IPS-18a (cell line): Measurements from ENCODE around the gene BPIFB1.

Experiments used
- H3K27ac ChIP-seq: one replicate; pipeline ENCODE4 v1.5.1; 2013; ENCODE audit warnings: low read length
- H3K27me3 ChIP-seq: one replicate; pipeline ENCODE4 v1.6.1; 2013; ENCODE audit warnings: mild to moderate bottlenecking, low read length; ENCODE audit not compliant: control insufficient read depth, insufficient read depth
- H3K36me3 ChIP-seq: one replicate; pipeline ENCODE4 v1.6.1; 2013; ENCODE audit warnings: low read depth, low read length; ENCODE audit not compliant: control insufficient read depth
- H3K4me1 ChIP-seq: one replicate; pipeline ENCODE4 v1.6.1; 2013; ENCODE audit warnings: low read depth, low read length; ENCODE audit not compliant: control insufficient read depth
- H3K4me3 ChIP-seq: one replicate; pipeline ENCODE4 v1.5.1; 2013; ENCODE audit warnings: low read length
- H3K9ac ChIP-seq: one replicate; pipeline ENCODE4 v1.6.1; 2013; ENCODE audit warnings: mild to moderate bottlenecking, low read length, moderate library complexity
- H3K9me3 ChIP-seq: one replicate; pipeline ENCODE4 v1.6.1; 2013; ENCODE audit warnings: low read depth, low read length; ENCODE audit not compliant: control insufficient read depth

The BPIFB1 gene

DNA sequence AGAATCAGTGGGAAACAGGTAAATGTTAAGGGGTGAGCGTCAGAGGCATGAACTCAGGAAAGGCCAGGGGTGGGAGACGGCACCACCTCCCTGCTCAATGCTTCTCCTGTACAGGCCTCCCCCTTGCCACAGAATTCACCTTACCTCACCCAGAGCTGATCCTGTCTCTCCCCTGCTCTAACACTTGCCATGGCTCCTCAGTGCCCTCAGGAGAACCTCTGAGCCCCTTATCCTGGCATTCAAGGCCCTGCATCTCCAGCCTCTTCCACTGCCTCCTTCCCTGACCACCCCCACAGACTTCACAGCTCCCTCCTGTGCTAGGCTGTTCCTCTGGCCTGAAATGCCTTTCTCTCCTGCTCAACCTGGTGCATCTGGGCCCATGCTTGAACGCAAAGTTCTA, 33.9 kb downstream of the BPIFB1 start:
- Histone ChIP-seq H3K27ac (no peak overlapping the region), H3K27me3 (no peaks in the 10 kb centered on the region), H3K36me3 (no peaks in the 10 kb centered on the region), H3K9ac (no peak overlapping the region), H3K9me3 (no peaks in the 10 kb centered on the region), H3K4me3 (no peak overlapping the region), H3K4me1 (no peaks in the 10 kb centered on the region)

- no peaks in the 10 kb centered on the region for H3K27me3 ChIP-seq
- no peaks in the 10 kb centered on the region for H3K36me3 ChIP-seq
- H3K9ac ChIP-seq: no peak overlapping the region
- no peaks in the 10 kb centered on the region for H3K4me1 ChIP-seq
- H3K9me3 ChIP-seq: no peaks in the 10 kb centered on the region
- H3K27ac ChIP-seq: no peak overlapping the region
- no peak overlapping the region for H3K4me3 ChIP-seq
Observed at GRCh38 chr20:33317424-33318095, 34.5 kb downstream of the BPIFB1 start.

DNA sequence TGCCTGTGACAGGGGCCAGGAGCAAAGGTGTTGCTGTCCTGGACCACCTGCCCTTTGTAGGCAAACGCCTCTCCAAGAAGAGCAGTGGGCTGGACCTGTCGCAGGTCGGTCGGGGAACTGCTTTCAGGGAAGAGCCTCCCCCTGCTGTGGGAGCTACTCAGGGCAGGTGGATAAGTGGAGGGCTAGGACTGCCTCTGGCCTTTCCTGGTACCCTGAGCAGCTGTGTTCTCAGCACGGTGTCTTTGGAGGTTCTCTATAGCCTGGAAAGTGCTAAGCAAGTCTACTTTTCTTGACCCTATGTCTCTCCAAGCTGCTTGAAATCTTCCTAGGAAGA, 35.0 kb downstream of the BPIFB1 start:
- no peaks in the 10 kb centered on the region for H3K27me3 ChIP-seq
- H3K9me3 ChIP-seq: no peaks in the 10 kb centered on the region
- H3K27ac ChIP-seq: no peak overlapping the region
- H3K4me3 ChIP-seq: no peak overlapping the region
- H3K9ac ChIP-seq: no peak overlapping the region
- H3K4me1 ChIP-seq: no peaks in the 10 kb centered on the region
- H3K36me3 ChIP-seq: no peaks in the 10 kb centered on the region

DNA sequence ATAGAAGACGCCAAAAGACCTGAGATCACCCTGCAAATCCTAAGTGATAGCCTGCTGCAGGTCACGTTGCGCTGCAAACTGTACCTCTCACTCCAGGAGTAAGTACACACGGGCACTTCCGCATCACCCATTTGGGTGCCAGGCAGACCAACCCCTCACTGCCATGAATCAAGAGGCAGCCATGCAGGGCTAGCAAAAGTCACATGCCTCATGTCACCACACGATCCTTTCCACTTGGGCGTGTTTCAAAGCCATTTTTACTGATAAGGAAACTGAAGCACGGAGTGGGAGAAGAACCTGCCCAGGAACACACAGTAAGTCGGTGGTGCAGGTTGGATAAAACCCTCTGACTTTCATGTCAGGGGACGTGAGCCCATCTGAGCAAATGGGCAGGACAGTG, 37.0 kb downstream of the BPIFB1 start:
- Histone ChIP-seq H3K36me3 (no peaks in the 10 kb centered on the region), H3K27me3 (no peaks in the 10 kb centered on the region), H3K27ac (no peak overlapping the region), H3K4me1 (no peaks in the 10 kb centered on the region), H3K9ac (no peak overlapping the region), H3K9me3 (no peaks in the 10 kb centered on the region), H3K4me3 (no peak overlapping the region)

GRCh38 chr20:33322456-33322855, 39.4 kb downstream of the BPIFB1 start:
- Histone ChIP-seq H3K4me1 (no peaks in the 10 kb centered on the region), H3K27ac (no peak overlapping the region), H3K9ac (no peak overlapping the region), H3K9me3 (no peaks in the 10 kb centered on the region), H3K27me3 (no peaks in the 10 kb centered on the region), H3K4me3 (no peak overlapping the region), H3K36me3 (no peaks in the 10 kb centered on the region)

DNA sequence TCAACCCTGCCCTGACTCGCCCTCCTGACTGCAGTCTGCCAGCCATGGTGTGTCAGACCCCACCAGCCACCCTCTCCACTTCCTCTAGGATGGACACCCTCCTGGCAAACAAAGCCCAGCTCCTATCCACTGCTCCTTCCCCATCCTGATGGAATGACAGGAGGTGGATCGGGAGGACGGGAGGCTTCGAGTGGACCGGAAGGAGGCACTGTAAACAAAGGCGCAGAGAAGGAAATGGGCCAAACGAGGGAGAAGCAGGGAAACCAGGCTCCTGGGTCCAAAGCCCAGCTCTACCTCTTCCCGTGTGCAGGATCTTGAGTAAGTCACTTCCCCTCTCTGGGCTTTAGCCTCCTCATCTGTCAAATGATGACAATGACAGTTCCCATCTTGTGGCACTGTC, 40.2 kb downstream of the BPIFB1 start:
- Histone ChIP-seq H3K4me3 (no peak overlapping the region), H3K9ac (no peak overlapping the region), H3K27me3 (no peaks in the 10 kb centered on the region), H3K9me3 (no peaks in the 10 kb centered on the region), H3K36me3 (no peaks in the 10 kb centered on the region), H3K27ac (no peak overlapping the region), H3K4me1 (no peaks in the 10 kb centered on the region)

- H3K36me3 ChIP-seq: no peaks in the 10 kb centered on the region
- no peak overlapping the region for H3K27ac ChIP-seq
- no peaks in the 10 kb centered on the region for H3K27me3 ChIP-seq
- no peaks in the 10 kb centered on the region for H3K4me1 ChIP-seq
- H3K9me3 ChIP-seq: no peaks in the 10 kb centered on the region
- H3K9ac ChIP-seq: no peak overlapping the region
- H3K4me3 ChIP-seq: no peak overlapping the region
Observed at GRCh38 chr20:33325350-33325749, 42.3 kb downstream of the BPIFB1 start.

- H3K9ac ChIP-seq: no peak overlapping the region
- no peak overlapping the region for H3K27ac ChIP-seq
- no peaks in the 10 kb centered on the region for H3K4me1 ChIP-seq
- H3K27me3 ChIP-seq: no peaks in the 10 kb centered on the region
- no peak overlapping the region for H3K4me3 ChIP-seq
- no peaks in the 10 kb centered on the region for H3K36me3 ChIP-seq
- no peaks in the 10 kb centered on the region for H3K9me3 ChIP-seq
Observed at GRCh38 chr20:33328157-33329137, 45.4 kb downstream of the BPIFB1 start.

DNA sequence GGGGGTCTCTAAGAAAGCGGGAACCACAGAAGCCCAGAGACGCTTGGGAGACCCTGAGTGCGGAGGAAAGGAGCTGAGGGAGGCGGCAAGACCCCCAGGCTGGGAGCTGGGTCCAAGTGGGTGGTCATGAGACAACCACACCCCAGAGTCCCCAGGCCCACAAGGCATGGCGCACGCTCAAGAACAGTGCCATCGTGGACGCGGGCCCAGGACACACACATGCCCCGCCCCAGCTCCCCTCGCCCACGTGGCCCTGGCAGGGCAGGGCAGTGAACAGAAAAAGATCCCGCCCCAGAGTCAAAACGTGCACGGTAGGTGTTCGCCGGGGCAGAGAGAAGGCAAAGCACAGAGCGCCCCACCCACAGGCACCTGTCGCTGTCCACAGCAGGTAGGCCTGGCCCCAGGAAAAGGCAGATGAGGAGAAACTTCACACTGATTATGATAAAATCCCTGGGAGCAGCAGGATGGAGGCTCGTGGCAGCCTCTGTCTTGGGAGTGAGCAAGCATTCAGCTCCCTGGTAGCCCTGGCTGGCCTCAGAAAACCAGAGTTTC, 50.0 kb downstream of the BPIFB1 start:
- no peaks in the 10 kb centered on the region for H3K4me1 ChIP-seq
- no peaks in the 10 kb centered on the region for H3K9me3 ChIP-seq
- H3K9ac ChIP-seq: no peak overlapping the region
- no peak overlapping the region for H3K4me3 ChIP-seq
- H3K27ac ChIP-seq: no peak overlapping the region
- H3K36me3 ChIP-seq: no peaks in the 10 kb centered on the region
- no peaks in the 10 kb centered on the region for H3K27me3 ChIP-seq

GRCh38 chr20:33333616-33334015, 50.6 kb downstream of the BPIFB1 start:
- H3K9ac ChIP-seq: no peak overlapping the region
- H3K9me3 ChIP-seq: no peaks in the 10 kb centered on the region
- no peak overlapping the region for H3K27ac ChIP-seq
- no peaks in the 10 kb centered on the region for H3K36me3 ChIP-seq
- H3K27me3 ChIP-seq: no peaks in the 10 kb centered on the region
- no peaks in the 10 kb centered on the region for H3K4me1 ChIP-seq
- no peak overlapping the region for H3K4me3 ChIP-seq

DNA sequence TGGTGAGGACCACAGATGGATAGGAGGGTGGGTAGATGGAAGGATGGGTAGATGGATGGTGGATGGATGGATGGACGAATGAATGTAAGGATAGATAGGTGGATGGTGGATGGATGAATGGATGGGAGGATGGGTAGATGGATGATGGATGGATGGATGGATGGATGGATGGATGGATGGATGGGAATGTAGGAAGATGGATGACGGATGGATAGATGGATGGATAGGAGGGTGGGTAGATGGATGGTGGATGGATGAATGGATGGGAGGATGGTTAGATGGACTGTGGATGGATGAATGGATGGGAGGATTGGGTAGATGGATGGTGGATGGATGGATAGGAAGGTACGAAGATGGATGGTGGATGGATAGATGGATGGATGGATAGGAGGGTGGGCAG, 51.1 kb downstream of the BPIFB1 start:
- Histone ChIP-seq H3K4me1 (no peaks in the 10 kb centered on the region), H3K27ac (no peak overlapping the region), H3K36me3 (no peaks in the 10 kb centered on the region), H3K9me3 (no peaks in the 10 kb centered on the region), H3K4me3 (no peak overlapping the region), H3K27me3 (no peaks in the 10 kb centered on the region), H3K9ac (no peak overlapping the region)
